Measurements from ENCODE around the gene CTU2.

CTU2 gene

GRCh38 chr16:88697831-88698615, 8.3 kb upstream of the CTU2 start:
- peaks cover 7% of the 10 kb centered on the region for H3K4me1 ChIP-seq (ENCODE audit: insufficient read depth, poor library complexity, severe bottlenecking)
- DNase-seq (ENCODE audit: low spot score) (no peak), ATAC-seq (ENCODE audit: low read depth) (0 out of 3 replicates have a peak, but pooled peaks have one; percentile 21)
- no peak overlapping the region for H3K4me3 ChIP-seq (ENCODE audit: severe bottlenecking)
- H3K9me3 ChIP-seq (ENCODE audit: severe bottlenecking), result no peaks in the 10 kb centered on the region
- TF ChIP-seq CTCF (IDR thresholded peaks at IDR 0.05; ENCODE audit: poor library complexity, severe bottlenecking), result peak; percentile 28
- peaks cover 20% of the 10 kb centered on the region for H3K36me3 ChIP-seq (ENCODE audit: low read depth)
- no peak overlapping the region for H3K27ac ChIP-seq (ENCODE audit: poor library complexity, severe bottlenecking)
- H3K27me3 ChIP-seq (ENCODE audit: insufficient read depth, poor library complexity, severe bottlenecking), result no peaks in the 10 kb centered on the region

DNA sequence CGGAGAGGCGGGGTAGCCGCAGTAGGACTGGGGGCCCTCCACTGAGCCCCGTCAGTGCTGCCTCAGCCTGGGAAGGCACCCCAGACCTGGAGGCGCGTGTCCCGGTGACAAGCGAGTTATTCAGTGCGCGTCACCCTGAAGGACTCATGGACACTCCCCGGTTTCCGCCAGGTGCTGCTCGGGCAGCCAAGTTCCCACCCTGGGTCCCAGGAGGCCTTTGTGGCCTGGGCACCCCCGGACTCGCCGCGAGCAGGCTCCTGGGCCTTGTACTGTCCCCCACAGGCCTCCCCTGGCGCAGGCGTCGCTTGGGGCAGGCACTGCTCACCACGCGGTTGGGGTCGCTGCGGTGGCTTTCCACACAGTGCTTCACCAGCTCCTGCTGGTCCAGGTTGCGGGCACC, 7.7 kb upstream of the CTU2 start:
- Histone ChIP-seq H3K27me3 (ENCODE audit: insufficient read depth, poor library complexity, severe bottlenecking) (no peaks in the 10 kb centered on the region), H3K4me1 (ENCODE audit: insufficient read depth, poor library complexity, severe bottlenecking) (peaks cover 7% of the 10 kb centered on the region), H3K36me3 (ENCODE audit: low read depth) (peaks cover 20% of the 10 kb centered on the region), H3K9me3 (ENCODE audit: severe bottlenecking) (no peaks in the 10 kb centered on the region), H3K27ac (ENCODE audit: poor library complexity, severe bottlenecking) (no peak overlapping the region), H3K4me3 (ENCODE audit: severe bottlenecking) (no peak overlapping the region)
- TF ChIP-seq CTCF (IDR thresholded peaks at IDR 0.05; ENCODE audit: poor library complexity, severe bottlenecking), result no peak
- ATAC-seq (ENCODE audit: low read depth) (no peak), DNase-seq (ENCODE audit: low spot score) (no peak)

DNA sequence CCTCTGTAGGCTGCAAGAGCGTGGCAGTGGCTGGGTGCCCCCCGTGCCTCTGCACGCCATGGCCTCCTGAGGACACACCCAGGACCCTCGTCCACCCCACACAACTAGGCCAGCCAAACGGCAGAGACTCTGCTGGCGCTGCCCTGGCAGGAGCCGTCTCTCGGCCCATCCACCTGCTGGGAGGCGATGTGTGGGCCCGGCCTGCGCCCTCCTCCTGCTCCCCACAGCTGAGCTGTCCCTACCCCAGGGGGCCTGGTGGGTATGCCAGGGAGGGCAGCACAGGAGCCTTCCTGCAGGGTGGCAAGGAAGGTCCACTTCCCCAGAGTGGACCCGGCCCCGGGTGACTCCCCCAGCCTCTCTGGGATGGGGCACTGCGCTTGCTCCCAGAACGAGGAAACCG, 7.1 kb upstream of the CTU2 start:
- no peak for ATAC-seq (ENCODE audit: low read depth)
- no peak for DNase-seq (ENCODE audit: low spot score)
- Histone ChIP-seq H3K36me3 (ENCODE audit: low read depth) (peaks cover 20% of the 10 kb centered on the region), H3K4me1 (ENCODE audit: insufficient read depth, poor library complexity, severe bottlenecking) (peaks cover 7% of the 10 kb centered on the region), H3K27me3 (ENCODE audit: insufficient read depth, poor library complexity, severe bottlenecking) (no peaks in the 10 kb centered on the region), H3K9me3 (ENCODE audit: severe bottlenecking) (no peaks in the 10 kb centered on the region), H3K4me3 (ENCODE audit: severe bottlenecking) (no peak overlapping the region), H3K27ac (ENCODE audit: poor library complexity, severe bottlenecking) (no peak overlapping the region)
- no peak for TF ChIP-seq CTCF (IDR thresholded peaks at IDR 0.05; ENCODE audit: poor library complexity, severe bottlenecking)

DNA sequence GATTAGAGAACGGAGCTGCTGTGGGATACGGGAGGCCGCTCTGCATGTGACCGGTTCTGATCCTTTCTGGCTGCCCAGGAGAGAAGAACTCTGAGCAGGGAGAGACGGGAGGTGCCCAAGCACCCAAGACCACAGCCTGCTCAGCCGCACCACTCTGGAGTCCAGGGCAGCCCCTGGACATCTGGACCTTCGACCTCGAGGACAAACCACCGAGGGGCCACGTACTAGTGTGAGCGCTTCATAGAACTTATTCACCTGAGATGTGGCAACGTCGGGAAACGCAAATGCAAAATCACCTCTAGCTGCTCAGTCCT, 6.0 kb upstream of the CTU2 start:
- DNase-seq (ENCODE audit: low spot score), result no peak
- H3K4me3 ChIP-seq (ENCODE audit: severe bottlenecking), result no peak overlapping the region
- TF ChIP-seq CTCF (IDR thresholded peaks at IDR 0.05; ENCODE audit: poor library complexity, severe bottlenecking), result no peak
- H3K27ac ChIP-seq (ENCODE audit: poor library complexity, severe bottlenecking), result no peak overlapping the region
- H3K9me3 ChIP-seq (ENCODE audit: severe bottlenecking), result no peaks in the 10 kb centered on the region
- no peaks in the 10 kb centered on the region for H3K27me3 ChIP-seq (ENCODE audit: insufficient read depth, poor library complexity, severe bottlenecking)
- ATAC-seq (ENCODE audit: low read depth), result no peak
- peaks cover 20% of the 10 kb centered on the region for H3K36me3 ChIP-seq (ENCODE audit: low read depth)
- H3K4me1 ChIP-seq (ENCODE audit: insufficient read depth, poor library complexity, severe bottlenecking), result peaks cover 7% of the 10 kb centered on the region

Data from RWPE2 (cell line).